Heart right ventricle (tissue), 16 donors: ENCODE measurements around the gene LRRC23. TPM values are rescaled to one million over a fixed set of nuclear protein-coding genes. Genes with fewer than 3 reads are reported as not detected.
"Not testable (repeated sequence)": the region's sequence is repeated elsewhere in the genome, so short reads cannot be mapped to it uniquely, and the experiment has no call there.

Experiments used
- ATAC-seq, 8 donors: fragments of 200-7000 bp; cut with Tn5 transposase; one replicate each; pipeline ENCODE4 v1.9.1; 2020; ENCODE audit warnings: mild to moderate bottlenecking in 8 of 8, moderate library complexity in 8 of 8, moderate number of reproducible peaks in 1 of 8
- DNase-seq, 2 donors: peaks; one replicate each; pipeline ENCODE4 v3.0.0-alpha.2; 2020
- H3K27ac ChIP-seq, 10 donors: fragments of 200-600 bp; sonication (generic) in 2 of 10; one replicate each; pipeline versions ENCODE4 v1.5.0 to v1.8.0; 2020 to 2022; ENCODE audit warnings: mild to moderate bottlenecking in 3 of 10
- H3K27me3 ChIP-seq, 7 donors: fragments of 200-600 bp; one replicate each; pipeline ENCODE4 v1.8.0; 2021 to 2022; ENCODE audit warnings: mild to moderate bottlenecking in 2 of 7
- H3K36me3 ChIP-seq, 9 donors: fragments of 200-600 bp; sonication (generic) in 1 of 9; one replicate each; pipeline versions ENCODE4 v1.5.0 to v1.8.0; 2020 to 2022; ENCODE audit warnings: mild to moderate bottlenecking in 2 of 9
- H3K4me1 ChIP-seq, 9 donors: fragments of 200-600 bp; sonication (generic) in 1 of 9; one replicate each; pipeline versions ENCODE4 v1.5.0 to v1.8.0; 2020 to 2022; ENCODE audit warnings: mild to moderate bottlenecking in 4 of 9
- H3K4me3 ChIP-seq, 10 donors: fragments of 200-600 bp; sonication (generic) in 2 of 10; one replicate each; pipeline versions ENCODE4 v1.5.0 to v1.8.0; 2020 to 2022; ENCODE audit warnings: mild to moderate bottlenecking in 7 of 10, moderate library complexity in 2 of 10
- H3K9me3 ChIP-seq, 11 donors: fragments of 200-600 bp in 10 of 11; sonication (generic) in 2 of 11; one replicate each; pipeline versions ENCODE4 v1.5.0 to v1.8.0; 2013 to 2022; ENCODE audit warnings: mild to moderate bottlenecking in 2 of 11, control low read depth in 1 of 11, moderate library complexity in 1 of 11
- CTCF ChIP-seq, 9 donors: fragments of 200-600 bp; sonication (generic) in 2 of 9; IDR thresholded peaks; one replicate each; pipeline versions ENCODE4 v1.5.0 to v1.8.0; 2021 to 2022; ENCODE audit warnings: antibody characterized with exemption in 9 of 9, mild to moderate bottlenecking in 5 of 9, moderate library complexity in 1 of 9
- WGBS, 2 donors: extraction: QIAGEN DNeasy Blood & Tissue Kit; methylation state at CpG; one replicate each; pipeline ENCODE4 v1.1.7; 2013; ENCODE audit warnings: inconsistent platforms in 1 of 2; 5-methylcytosine and 5-hydroxymethylcytosine counted together
- intact Hi-C, 10 donors: fragments of 100-400 bp; cut with DNase I; formaldehyde crosslinking; loops; one replicate each; pipeline versions ENCODE4 v1.11.1 to v1.14.2; 2022
- polyA plus RNA-seq, 2 donors: library from polyadenylated mRNA; stranded (reverse); fragments of 200-250 nt; gene quantifications; one replicate each; pipeline ENCODE4 v1.2.3, GENCODE V29; 2013
- total RNA-seq, 10 donors: library from RNA; stranded (reverse); fragmentation: NEBNext Ultra II Directional in 3 of 10; extraction: Animal tissue kit (Norgen Biotek cat#: 25700) in 3 of 10; gene quantifications; one replicate each; pipeline versions ENCODE4 v1.2.1 to v1.2.4, GENCODE V29; 2021 to 2023
- donor health status: Arrhythmogenic right ventricular cardiomyopathy.
- donor health status: ischemic (EF 13 %, LVEDD 7.1; RV severe dilation, severe dysfunction).
- donor health status: healthy with polysubstance abuse.
- donor health status: DM: no; HTN: yes; CAD: no.
- donor health status: DM: no; HTN: no; CAD: no.
- donor health status: ischemic (EF 25% LVEDD 6.9; RV normal size, moderate dysfunction).
- donor health status: ischemic (EF 25% LVEDD 5.7; RV mildly dilated, moderate dysfunction).
- donor health status: healthy.
- donor health status: DM: yes; HTN: yes; CAD: no.
- donor health status: Ischemic cardiomyopathy.
- donor health status: ischemic (EF 35%, LVEDD 5.7; RV mildly dilated, moderate dysfunction).
- donor health status: nonischemic (EF 11% LVEDD 7.7; RV severe dilation, severe dysfunction).
- donor health status: DM: yes; HTN: yes; CAD: no.
- donor health status: PGD.
- donor health status: ischemic (EF 29% LVEDD 5.4; RV normal size, mild dysfunction).
- donor health status: nonischemic (EF 23%, LVEDD 6.1; RV moderate dilation, normal function).

The LRRC23 gene
- total and polyA plus RNA-seq, 12 donors = 6.5 to 16.6 (median 11.9) TPM

DNA sequence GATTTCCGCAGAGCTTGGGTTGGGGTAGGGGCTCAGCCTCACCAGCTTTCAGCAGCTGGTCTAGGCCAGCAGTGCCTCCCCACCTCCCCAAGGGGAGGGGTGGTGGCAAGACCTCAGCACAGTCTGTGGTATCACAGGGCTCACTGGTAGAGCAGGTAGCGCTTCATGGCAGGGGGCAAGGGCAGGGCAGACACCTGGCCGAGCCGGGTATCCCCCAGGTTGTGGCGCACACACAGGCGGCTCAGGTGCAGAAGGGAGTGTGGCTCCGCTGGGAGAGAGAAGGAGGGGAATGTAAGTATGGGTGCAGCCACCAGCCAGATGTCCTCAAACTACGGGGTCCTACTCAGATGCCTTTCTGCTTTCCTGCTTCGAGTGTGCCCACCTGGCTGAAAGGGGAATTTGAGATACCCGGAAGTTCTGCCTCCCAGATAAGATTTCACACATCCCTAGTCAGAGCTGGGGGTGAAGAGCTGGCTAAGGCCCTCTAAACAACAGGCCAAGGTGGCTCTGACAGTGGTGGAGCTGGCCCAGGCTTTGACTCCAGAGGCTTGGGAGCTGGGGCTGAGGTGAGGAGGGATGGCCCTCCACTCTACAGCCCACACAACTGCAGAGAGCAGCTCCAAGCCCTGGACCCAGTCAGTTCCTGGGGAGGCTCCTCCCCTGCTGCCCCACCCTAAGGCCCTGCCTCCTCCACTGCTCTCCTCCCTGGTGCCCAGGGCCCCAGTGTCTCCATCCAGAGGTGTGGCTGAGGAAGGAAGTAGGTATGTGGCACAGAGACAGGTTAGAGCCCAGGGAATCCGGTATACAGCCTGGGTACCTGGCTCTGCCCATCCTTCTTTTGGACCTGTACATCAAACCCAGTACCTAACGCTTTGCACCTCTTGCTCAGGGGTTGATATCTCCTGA is 33.3 kb upstream of the LRRC23 start:
- DNase-seq (no peak), ATAC-seq (no peak)
- Histone ChIP-seq H3K36me3 (peaks cover 0 to 41% (median 18%) of the 10 kb centered on the region in 9 donors), H3K9me3 (no peaks in the 10 kb centered on the region), H3K4me1 (peaks cover 32 to 69% (median 56%) of the 10 kb centered on the region in 9 donors), H3K27me3 (no peaks in the 10 kb centered on the region), H3K4me3 (peak overlapping the region in 6 of 10 donors; percentile 74 to 95 (median 82)), H3K27ac (peak overlapping the region in 7 of 10 donors; percentile 44 to 91 (median 89))
- no peak for TF ChIP-seq CTCF (IDR thresholded peaks at IDR 0.05)
- intact Hi-C loops = loop anchor here in 3 of 10 donors (2.0 to 5.0 kb wide), 3 partner anchors 56 to 96 kb away; partner anchors contain the start of gene ATN1 (in 1 of the 3)
- WGBS, 2 donors = 76 to 79% methylated on average over 12 of the region's 12 CpGs

DNA sequence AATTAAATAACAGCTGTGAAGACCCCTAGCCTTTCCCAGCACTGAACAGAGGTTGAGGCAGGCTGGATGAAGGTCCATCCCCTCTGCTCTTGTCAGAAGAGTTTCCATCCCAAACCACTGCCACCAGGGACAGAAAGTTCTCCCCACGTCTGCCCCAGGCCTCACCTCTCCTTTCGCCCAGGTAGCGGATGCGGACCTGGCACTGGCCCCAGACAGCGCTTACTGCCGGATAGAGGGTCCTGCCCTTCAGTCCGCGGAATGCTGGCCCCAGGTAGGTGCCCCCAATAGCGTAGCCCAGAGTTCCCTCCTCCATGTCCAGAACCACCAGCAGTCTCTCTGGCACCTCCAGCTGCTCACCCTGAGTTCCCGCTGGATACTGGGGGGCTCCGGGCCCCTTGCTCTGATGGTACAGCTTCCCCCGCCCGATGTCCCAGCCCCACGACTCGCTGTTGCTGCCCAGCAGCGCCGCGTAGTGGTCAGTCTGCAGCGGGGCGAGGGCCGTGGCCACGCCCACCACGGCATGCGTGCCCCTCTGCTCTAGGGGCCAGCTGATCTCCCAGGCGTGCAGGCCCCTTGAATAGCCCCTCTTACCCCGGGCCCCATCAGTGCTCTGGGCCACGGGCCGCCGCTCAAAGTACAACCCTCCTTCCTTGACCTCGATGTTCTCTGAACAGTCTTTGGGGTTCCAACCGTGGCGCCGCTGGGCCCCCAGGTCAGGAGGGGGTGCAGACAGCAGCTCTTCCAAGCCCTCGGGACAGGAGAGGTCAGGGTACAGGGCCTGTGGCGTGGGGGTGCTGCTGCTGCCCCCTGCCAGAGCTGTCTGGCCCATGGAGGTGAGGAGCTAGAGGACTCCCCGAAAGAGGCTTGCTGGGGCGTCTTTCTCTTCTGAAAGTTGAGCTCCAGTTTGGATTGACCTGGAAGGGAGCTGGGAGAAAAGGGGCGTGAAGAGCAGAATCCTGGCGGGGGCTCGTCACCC is 32.3 kb upstream of the LRRC23 start:
- WGBS, 2 donors = 1% methylated on average over 39 to 40 of the region's 40 CpGs
- DNase-seq (peak; percentile 83 to 90), ATAC-seq (peak; percentile 58 to 88 (median 79))
- peak overlapping the region; percentile 66 to 95 (median 80) for H3K4me3 ChIP-seq
- no peaks in the 10 kb centered on the region for H3K27me3 ChIP-seq
- H3K27ac ChIP-seq = peak overlapping the region; percentile 50 to 91 (median 89)
- peak; percentile 95 to 99 (median 98) for TF ChIP-seq CTCF (IDR thresholded peaks at IDR 0.05)
- peaks cover 26 to 61% (median 50%) of the 10 kb centered on the region in 9 donors for H3K4me1 ChIP-seq
- H3K9me3 ChIP-seq = no peaks in the 10 kb centered on the region
- H3K36me3 ChIP-seq = peaks cover 0 to 51% (median 18%) of the 10 kb centered on the region in 9 donors
- intact Hi-C loops = loop anchor here in 3 of 10 donors (2.0 to 5.0 kb wide), 3 partner anchors 18 to 95 kb away; partner anchors contain the start of gene ATN1 (in 1 of the 3)

GRCh38 chr12:6873094-6874014 is 31.3 kb upstream of the LRRC23 start, which contains the start of gene SPSB2:
Gene SPSB2 (minus strand): TSS chr12:6873303. CDS start chr12:6872901, 402 bp downstream.
- ATAC-seq (peak; percentile 90 to 97 (median 94)), DNase-seq (peak; percentile 97 to 99)
- Histone ChIP-seq H3K27ac (peak within 1 kb of the TSS; percentile 50 to 91 (median 89)), H3K4me1 (peaks cover 24 to 58% (median 45%) of the 10 kb centered on the region in 9 donors), H3K4me3 (peak within 1 kb of the TSS; percentile 66 to 95 (median 80)), H3K36me3 (peaks cover 0 to 61% (median 18%) of the 10 kb centered on the region in 9 donors), H3K9me3 (no peaks in the 10 kb centered on the region), H3K27me3 (no peaks in the 10 kb centered on the region)
- intact Hi-C loops = loop anchor here in 3 of 10 donors (2.0 to 5.0 kb wide), 3 partner anchors 17 to 94 kb away; partner anchors contain the start of gene ATN1 (in 1 of the 3)
- WGBS, 2 donors = 1% methylated on average over 58 to 66 of the region's 66 CpGs
- TF ChIP-seq CTCF (IDR thresholded peaks at IDR 0.05) = peak in 2 of 9 donors; percentile 9 to 21

GRCh38 chr12:6874015-6874368 is 30.6 kb upstream of the LRRC23 start:
- peaks cover 18 to 52% (median 38%) of the 10 kb centered on the region in 9 donors for H3K4me1 ChIP-seq
- not testable (repeated sequence) for H3K9me3 ChIP-seq, H3K27me3 ChIP-seq, ATAC-seq, DNase-seq
- peaks cover 0 to 59% (median 18%) of the 10 kb centered on the region in 9 donors for H3K36me3 ChIP-seq
- 56 to 71% methylated on average over 9 of the region's 9 CpGs for WGBS, 2 donors
- H3K27ac ChIP-seq = peak overlapping the region in 9 of 10 donors; percentile 50 to 91 (median 89)
- H3K4me3 ChIP-seq = peak overlapping the region in 9 of 10 donors; percentile 66 to 95 (median 80)
- intact Hi-C loops = loop anchor here in 2 of 10 donors (5.0 kb wide), 2 partner anchors 53 to 93 kb away; partner anchors contain the start of gene ATN1 (in 1 of the 2)

DNA sequence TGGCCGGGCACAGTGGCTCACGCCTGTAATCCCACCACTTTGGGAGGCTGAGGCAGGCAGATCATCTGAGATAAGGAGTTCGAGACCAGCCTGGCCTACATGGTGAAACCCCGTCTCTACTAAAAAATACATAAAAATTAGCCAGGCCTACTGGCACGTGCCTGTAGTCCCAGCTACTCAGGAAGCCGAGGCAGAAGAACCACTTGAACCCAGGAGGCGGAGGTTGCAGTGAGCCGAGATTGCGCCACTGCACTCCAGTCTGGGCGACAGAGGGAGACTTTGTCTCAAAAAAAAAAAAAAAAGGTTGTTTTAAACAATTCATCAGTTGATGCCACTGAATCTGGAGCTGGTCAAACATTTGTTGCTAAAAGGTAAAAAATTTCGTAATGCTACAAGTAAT is 24.8 kb upstream of the LRRC23 start:
- H3K36me3 ChIP-seq = peaks cover 0 to 52% (median 0%) of the 10 kb centered on the region in 9 donors
- WGBS, 2 donors = 91 to 95% methylated on average over 11 of the region's 11 CpGs
- H3K4me1 ChIP-seq, H3K27ac ChIP-seq, intact Hi-C loops, H3K4me3 ChIP-seq, H3K27me3 ChIP-seq, ATAC-seq, H3K9me3 ChIP-seq, DNase-seq: not testable (repeated sequence)
